ENCODE data around the gene CYP27A1. TPM values are rescaled to one million over a fixed set of nuclear protein-coding genes. Genes with fewer than 3 reads are reported as not detected.

CYP27A1 gene
- total RNA-seq (2014; rRNA removed; shearing (Covaris generic)) = 3.2 and 3.6 TPM in 2 replicates

DNA sequence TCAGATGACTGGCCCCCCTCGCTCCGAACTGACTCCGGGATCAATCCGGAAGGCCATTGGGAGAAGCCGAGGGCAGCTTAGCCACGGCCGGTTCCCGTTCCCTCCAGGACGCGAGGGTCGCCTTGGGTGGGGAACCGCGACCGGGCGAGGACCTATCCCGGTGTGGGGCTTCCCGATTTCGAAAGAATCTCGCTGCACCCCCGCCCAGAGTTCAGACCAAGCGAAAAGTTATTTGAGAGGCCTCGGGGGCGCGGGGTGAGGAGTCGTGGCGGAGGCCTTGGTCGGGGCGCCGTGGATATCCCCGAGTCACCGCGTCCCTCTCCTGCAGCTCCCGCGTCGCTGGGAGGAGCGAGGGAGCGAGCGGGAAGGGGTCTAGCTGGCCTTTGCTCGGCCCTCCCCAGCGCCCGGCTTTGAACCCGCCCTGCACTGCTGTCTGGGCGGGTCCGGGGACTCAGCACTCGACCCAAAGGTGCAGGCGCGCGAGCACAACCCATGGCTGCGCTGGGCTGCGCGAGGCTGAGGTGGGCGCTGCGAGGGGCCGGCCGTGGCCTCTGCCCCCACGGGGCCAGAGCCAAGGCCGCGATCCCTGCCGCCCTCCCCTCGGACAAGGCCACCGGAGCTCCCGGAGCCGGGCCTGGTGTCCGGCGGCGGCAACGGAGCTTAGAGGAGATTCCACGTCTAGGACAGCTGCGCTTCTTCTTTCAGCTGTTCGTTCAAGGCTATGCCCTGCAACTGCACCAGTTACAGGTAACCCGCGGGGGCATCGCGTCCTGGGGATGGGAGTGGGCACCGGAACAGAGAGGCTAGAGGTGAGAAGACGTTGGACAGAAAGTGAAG, at the start of gene CYP27A1:
TSS of gene CYP27A1 (plus strand) at position 457 of the 837 bp plus-strand sequence. CDS start at position 493, 36 bp downstream.
- peak within 1 kb of the TSS; percentile 59 for H3K4me3 ChIP-seq
- peak; percentile 20 for DNase-seq
- H3K27ac ChIP-seq = peak within 1 kb of the TSS; percentile 55
- H3K9me3 ChIP-seq (replicated peaks) = no peaks in the 10 kb centered on the region
- no peaks in the 10 kb centered on the region for H3K4me1 ChIP-seq
- no peaks in the 10 kb centered on the region for H3K36me3 ChIP-seq
- no peaks in the 10 kb centered on the region for H3K27me3 ChIP-seq

DNA sequence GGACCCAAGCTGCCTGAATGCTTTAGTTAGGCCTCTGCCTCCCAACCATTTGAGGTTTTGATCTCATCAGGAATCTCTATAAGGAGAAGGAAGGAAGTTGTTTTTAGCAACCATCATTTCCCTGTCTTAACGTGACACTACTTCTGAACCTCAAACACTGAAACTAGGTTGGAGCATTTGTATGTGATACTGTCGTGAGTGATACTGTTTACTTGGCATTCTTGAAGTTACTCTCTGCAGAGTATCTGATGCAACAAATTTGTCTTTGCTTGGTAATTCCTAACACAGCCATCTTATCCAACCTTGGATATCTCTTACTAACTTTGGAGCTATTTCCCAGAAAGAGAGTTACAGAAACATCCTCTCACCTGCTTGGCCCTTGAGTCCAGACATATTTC, 49.2 kb upstream of the CYP27A1 start:
- no peak for DNase-seq
- H3K36me3 ChIP-seq = peaks cover 26% of the 10 kb centered on the region; the same call in 1 of the 2 replicates

DNA sequence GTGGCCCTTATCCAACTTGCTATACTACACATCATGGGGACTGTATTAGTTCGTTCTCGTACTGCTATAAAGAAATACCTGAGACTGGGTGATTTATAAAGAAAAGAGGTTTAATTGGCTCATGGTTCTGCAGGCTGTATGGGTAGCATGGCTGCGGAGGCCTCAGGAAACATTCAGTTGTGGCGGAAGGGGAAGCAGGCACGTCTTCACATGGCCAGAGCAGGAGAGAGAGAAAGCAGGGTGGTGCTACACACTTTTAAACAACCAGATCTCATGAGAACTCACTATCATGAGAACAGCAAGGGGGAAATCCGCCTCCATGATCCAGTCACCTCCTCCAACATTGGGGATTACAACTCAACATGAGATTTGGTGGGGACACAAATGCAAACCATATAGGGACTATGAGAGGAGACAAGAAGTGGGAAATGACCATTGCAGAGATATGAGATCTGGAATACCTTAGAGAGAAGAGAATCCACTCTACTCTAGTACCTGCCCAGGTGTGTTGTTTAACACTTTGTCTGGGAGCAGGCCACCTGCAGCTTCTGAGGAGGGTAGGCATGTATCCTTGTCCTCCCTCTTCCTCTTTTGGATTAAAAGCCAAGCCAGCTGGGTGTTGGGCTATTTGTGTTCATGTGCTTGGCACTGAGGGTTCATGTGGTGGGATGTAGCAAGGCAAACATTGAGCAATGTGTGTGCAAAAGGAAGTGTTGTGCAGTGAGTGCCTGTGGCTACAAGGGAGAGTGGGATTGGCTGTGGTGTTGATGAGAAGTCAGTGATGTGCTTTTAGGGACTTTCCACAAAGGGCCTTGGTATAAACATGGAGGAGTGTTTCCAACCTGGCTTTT, 48.6 kb upstream of the CYP27A1 start:
- H3K36me3 ChIP-seq = peaks cover 28% of the 10 kb centered on the region
- DNase-seq = no peak
- H3K4me1 ChIP-seq = peaks cover 4% of the 10 kb centered on the region; the same call in 1 of the 2 replicates
- H3K27me3 ChIP-seq = no peaks in the 10 kb centered on the region
- no peaks in the 10 kb centered on the region for H3K9me3 ChIP-seq (replicated peaks)
- H3K27ac ChIP-seq = no peak overlapping the region
- H3K4me3 ChIP-seq = no peak overlapping the region

More for the DNA sequence above, 49.2 kb upstream of the CYP27A1 start:
- Histone ChIP-seq H3K27ac (no peak overlapping the region), H3K4me3 (no peak overlapping the region), H3K4me1 (peaks cover 4% of the 10 kb centered on the region; the same call in 1 of the 2 replicates), H3K27me3 (no peaks in the 10 kb centered on the region), H3K9me3 (replicated peaks) (no peaks in the 10 kb centered on the region)

DNA sequence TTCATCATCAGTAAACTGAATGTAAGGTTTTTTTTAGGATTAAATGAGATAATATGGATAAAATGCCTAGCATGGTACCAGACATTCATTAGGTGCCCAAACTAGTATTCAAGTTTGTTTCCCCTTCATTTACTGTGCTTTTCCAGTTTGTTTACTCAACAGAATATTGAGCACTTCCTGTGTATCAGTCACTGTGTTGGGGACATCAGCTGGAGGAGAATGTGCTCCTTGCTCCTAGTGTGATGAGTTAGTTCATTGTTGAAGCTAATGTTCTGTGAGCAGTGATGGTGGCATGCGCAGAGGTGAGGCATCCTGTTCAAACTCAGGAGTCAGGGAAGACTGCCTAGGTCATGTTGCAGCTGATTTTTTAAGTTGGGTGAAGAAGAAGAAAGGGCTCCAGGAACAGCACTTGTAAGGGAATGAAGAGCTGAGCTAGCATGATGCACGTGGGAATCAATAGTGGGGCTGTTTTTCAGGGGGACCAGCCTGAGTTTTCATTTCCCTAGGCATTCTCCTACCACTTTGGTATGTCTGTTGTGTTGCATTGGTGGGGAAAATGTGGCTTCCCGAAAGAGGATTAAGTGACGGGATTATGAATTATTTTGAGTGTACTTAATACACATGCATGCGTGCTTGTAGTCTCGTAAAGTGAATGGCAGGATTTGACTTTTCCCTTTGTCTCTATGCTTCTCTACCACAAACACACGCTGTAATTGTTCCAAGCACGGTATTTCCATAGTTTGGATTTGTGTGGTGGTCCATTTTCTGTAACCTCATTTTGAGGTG, 47.6 kb upstream of the CYP27A1 start:
- H3K27me3 ChIP-seq = no peaks in the 10 kb centered on the region
- DNase-seq = no peak
- H3K36me3 ChIP-seq = peaks cover 30% of the 10 kb centered on the region
- no peaks in the 10 kb centered on the region for H3K9me3 ChIP-seq (replicated peaks)
- H3K27ac ChIP-seq = no peak overlapping the region
- H3K4me1 ChIP-seq = peaks cover 4% of the 10 kb centered on the region; the same call in 1 of the 2 replicates
- no peak overlapping the region for H3K4me3 ChIP-seq

DNA sequence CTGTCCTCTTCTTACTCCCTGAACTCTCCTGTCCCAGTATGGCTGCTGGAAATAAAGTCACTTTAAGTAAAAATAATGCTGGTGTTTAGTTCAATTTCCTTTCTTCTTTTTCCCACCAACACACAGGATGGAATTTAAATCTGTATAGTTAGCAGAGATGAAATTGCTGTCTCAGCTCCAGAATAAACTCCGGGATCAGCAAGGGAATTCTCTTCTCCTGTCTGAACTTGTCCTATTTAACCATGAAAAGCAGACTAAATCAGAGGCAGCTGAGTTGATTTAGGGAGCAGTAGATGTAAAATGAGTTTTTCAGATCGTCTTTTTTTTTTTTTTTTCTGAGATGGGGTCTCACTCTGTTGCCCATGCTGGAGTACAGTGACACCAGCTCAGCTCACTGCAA, 45.4 kb upstream of the CYP27A1 start:
- H3K27ac ChIP-seq = no peak overlapping the region
- H3K27me3 ChIP-seq = no peaks in the 10 kb centered on the region
- H3K9me3 ChIP-seq (replicated peaks) = no peaks in the 10 kb centered on the region
- H3K36me3 ChIP-seq = peaks cover 51% of the 10 kb centered on the region
- H3K4me1 ChIP-seq = peaks cover 4% of the 10 kb centered on the region; the same call in 1 of the 2 replicates
- no peak for DNase-seq
- H3K4me3 ChIP-seq = no peak overlapping the region

DNA sequence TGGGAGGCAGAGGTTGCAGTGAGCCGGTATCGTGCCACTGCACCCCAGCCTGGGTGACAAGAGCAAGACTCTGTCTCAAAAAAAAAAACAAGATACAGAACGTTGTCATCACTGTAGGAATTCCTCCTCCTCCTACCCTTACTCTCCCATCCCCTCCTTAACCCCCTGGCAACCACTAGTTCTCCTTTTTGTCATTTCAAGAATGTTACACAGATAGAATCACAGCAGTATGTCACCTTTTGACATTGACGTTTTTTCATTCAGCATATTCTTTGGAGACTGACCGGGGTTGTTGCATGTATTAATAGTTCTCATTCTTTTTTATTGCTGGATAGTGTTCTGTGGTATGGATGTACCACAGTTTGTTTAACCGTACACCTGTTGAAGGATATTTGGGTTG, 38.9 kb upstream of the CYP27A1 start:
- H3K27me3 ChIP-seq = no peaks in the 10 kb centered on the region

DNA sequence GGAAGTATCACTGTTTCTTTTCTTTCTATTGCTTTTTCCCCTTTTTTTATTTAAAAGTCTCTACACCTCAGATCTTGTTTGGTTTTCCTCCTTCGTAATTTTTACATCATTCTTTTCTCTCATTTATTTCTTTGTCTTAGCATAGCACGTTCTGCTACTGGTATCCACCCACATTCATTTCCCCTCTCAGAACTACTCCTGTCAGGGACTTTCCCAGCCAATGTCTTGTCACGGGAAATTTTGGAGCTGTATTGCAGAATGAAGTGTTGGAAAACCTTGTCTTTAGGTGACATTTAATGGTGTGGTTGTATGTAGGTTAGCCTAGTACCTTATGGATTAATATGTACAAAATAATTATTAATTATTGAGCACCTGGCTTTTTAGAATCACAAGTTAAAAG, 37.3 kb upstream of the CYP27A1 start:
- H3K36me3 ChIP-seq = peaks cover 74% of the 10 kb centered on the region
- H3K9me3 ChIP-seq (replicated peaks) = no peaks in the 10 kb centered on the region
- H3K4me1 ChIP-seq = peaks cover 19% of the 10 kb centered on the region
- H3K27me3 ChIP-seq = no peaks in the 10 kb centered on the region
- no peak for DNase-seq
- H3K27ac ChIP-seq = peak overlapping the region; percentile 67; the same call in 1 of the 2 replicates
- no peak overlapping the region for H3K4me3 ChIP-seq

More for the DNA sequence above, 38.9 kb upstream of the CYP27A1 start:
- Histone ChIP-seq H3K4me1 (peaks cover 19% of the 10 kb centered on the region), H3K9me3 (replicated peaks) (no peaks in the 10 kb centered on the region), H3K36me3 (peaks cover 78% of the 10 kb centered on the region), H3K27ac (no peak overlapping the region), H3K4me3 (no peak overlapping the region)
- DNase-seq = no peak

DNA sequence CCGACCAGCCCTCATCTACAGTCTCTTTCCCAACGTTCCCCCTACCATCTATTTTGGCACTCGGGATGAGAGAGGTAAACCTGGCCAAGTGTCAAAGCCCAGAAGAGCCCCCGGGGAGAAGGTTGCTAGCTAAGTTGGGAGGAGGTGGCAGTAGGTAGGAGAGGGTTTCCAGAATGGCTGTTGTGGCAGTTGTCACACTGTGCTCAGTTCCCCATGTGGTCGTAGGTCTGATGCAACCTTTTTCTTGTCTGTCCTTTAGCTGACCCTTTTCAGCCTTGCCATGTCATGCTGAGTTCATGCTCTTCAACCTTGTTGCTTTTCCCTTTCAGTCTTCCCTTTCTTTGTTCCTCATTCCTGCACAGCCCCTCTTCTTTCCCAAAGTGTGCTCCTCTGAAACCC, 36.8 kb upstream of the CYP27A1 start:
- Histone ChIP-seq H3K4me3 (no peak overlapping the region), H3K36me3 (peaks cover 74% of the 10 kb centered on the region), H3K27me3 (no peaks in the 10 kb centered on the region), H3K27ac (peak overlapping the region; percentile 67), H3K4me1 (peaks cover 19% of the 10 kb centered on the region), H3K9me3 (replicated peaks) (no peaks in the 10 kb centered on the region)
- DNase-seq = peak in 1 of 2 experiments; percentile 31

DNA sequence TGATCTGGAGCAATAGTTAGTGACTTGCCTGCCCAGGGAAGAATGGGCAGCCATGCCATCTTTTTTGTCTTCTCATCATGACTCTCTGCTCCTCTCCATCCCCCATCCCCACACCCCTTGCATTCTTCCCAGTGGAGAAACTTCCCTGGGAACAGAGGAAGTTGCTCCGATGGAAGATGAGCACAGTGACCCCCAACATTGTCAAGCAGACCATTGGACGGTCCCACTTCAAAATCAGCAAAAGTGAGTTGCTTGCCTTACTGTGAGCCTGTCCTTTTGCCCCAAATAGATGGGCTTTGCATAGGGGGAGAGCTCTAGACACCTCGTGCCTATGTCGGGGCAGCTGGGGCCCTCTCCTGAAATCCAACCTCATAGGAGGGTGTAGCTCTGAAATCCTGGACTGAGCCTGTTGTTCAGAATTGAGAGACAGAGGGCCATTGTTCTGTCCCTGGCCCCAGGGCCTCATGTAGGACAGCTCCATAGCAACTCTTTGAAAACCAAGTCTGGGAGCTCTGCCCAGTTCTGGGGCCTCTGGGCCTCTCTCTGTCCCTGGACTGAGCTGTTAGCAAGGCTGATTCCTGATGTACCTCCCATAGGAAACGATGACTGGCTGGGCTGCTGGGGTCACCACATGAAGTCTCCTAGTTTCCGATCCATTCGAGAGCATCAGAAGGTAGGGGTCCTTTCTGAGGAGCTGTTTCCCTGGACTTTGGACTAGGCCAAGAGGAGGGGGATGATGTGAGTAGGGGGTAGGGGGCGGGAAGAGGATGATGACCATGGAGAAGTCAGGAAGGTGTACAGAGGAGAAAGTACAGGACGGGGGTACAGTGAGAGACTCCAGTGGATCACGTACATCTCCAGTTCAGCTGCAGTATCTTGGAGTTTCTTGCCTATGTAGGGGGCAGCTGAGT, 36.1 kb upstream of the CYP27A1 start:
- Histone ChIP-seq H3K4me3 (no peak overlapping the region), H3K4me1 (peaks cover 19% of the 10 kb centered on the region), H3K27ac (peak overlapping the region; percentile 67), H3K36me3 (peaks cover 74% of the 10 kb centered on the region), H3K27me3 (no peaks in the 10 kb centered on the region), H3K9me3 (replicated peaks) (no peaks in the 10 kb centered on the region)
- DNase-seq = peak; percentile 87 to 96

DNA sequence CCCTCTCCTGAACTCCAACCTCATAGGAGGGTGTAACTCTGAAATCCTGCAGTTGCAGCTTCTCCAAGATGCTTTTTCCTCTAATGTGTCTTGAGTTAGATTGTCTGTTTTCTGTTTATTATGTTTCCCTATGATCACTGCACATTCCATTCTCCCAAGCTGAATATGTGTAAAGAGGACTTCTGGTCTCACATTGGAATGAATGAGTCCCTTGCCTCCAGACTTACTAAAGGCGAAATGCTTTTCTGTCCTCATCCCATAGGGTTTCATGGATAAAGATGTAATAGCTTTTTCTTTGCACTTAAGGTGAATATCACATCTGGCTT, 35.5 kb upstream of the CYP27A1 start:
- H3K9me3 ChIP-seq (replicated peaks) = no peaks in the 10 kb centered on the region
- H3K36me3 ChIP-seq = peaks cover 71% of the 10 kb centered on the region

DNA sequence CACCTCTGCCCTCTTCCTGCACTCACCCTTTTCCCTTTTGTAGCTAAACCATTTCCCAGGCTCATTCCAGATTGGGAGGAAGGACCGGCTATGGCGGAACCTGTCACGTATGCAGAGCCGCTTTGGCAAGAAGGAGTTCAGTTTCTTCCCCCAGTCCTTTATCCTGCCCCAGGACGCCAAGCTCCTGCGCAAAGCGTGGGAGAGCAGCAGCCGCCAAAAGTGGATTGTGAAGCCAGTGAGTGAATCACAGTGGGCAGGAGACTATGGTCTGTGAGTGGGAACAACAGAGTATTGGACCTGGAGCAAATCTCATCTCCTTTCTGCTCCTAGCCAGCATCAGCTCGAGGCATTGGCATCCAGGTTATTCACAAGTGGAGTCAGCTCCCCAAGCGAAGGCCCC, 35.0 kb upstream of the CYP27A1 start:
- Histone ChIP-seq H3K4me3 (no peak overlapping the region), H3K27ac (no peak overlapping the region), H3K4me1 (peaks cover 19% of the 10 kb centered on the region), H3K36me3 (peaks cover 71% of the 10 kb centered on the region), H3K9me3 (replicated peaks) (no peaks in the 10 kb centered on the region), H3K27me3 (no peaks in the 10 kb centered on the region)
- no peak for DNase-seq

More for the DNA sequence above, 35.5 kb upstream of the CYP27A1 start:
- H3K4me3 ChIP-seq = no peak overlapping the region
- DNase-seq = no peak
- peak overlapping the region; percentile 67 for H3K27ac ChIP-seq
- H3K4me1 ChIP-seq = peaks cover 19% of the 10 kb centered on the region
- H3K27me3 ChIP-seq = no peaks in the 10 kb centered on the region

DNA sequence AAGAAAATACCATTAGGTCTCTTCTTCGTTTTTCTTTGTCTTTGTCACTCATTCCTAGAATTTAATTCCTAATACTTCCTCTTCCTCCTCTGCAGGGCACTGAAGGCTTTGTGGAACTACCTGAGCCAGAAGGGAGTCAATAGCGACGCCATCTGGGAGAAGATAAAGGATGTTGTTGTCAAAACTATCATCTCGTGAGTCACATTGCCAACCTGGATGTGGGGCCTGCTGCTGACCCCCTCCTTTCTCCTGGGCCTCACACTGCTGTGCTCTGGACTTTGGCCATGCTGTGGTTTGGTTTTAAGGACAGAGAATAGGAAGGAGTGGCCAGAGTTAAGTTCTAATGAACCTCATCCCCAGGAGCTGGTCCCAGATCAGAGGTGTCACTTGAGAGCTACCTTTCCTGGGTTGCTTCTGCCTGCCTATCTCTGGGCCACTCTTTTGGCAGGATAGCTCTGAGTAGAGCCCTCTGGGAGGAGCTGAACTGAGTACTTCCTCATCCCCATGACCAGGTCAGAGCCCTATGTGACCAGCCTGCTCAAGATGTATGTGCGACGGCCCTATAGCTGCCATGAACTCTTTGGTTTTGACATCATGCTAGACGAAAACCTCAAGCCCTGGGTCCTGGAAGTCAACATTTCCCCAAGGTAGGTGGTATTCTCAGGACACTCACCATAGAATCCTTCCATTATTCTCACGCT, 33.1 kb upstream of the CYP27A1 start:
- peaks cover 19% of the 10 kb centered on the region for H3K4me1 ChIP-seq
- no peak overlapping the region for H3K27ac ChIP-seq
- DNase-seq = no peak
- H3K9me3 ChIP-seq (replicated peaks) = no peaks in the 10 kb centered on the region
- peaks cover 76% of the 10 kb centered on the region for H3K36me3 ChIP-seq
- H3K27me3 ChIP-seq = no peaks in the 10 kb centered on the region
- no peak overlapping the region for H3K4me3 ChIP-seq

DNA sequence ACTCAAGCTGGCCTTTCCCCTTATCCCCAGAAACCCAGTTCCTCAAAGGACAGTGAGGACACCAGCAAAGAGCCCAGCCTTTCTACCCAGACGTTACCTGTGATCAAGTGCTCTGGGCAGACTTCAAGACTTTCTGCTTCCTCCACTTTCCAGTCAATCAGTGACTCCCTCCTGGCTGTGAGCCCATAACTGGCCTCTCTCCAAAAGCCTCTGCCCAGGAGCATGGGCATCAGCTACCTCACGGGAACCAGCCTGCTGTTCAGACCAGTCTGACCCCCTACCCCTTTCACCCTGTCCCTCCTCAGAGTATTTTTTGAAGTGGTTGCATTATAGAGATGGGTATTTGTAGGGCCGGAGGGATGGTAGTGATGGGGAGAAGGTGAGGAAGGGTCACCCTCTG, 27.7 kb upstream of the CYP27A1 start:
- no peaks in the 10 kb centered on the region for H3K4me1 ChIP-seq
- no peak overlapping the region for H3K27ac ChIP-seq
- H3K36me3 ChIP-seq = peaks cover 68% of the 10 kb centered on the region
- no peak overlapping the region for H3K4me3 ChIP-seq
- no peaks in the 10 kb centered on the region for H3K27me3 ChIP-seq
- no peaks in the 10 kb centered on the region for H3K9me3 ChIP-seq (replicated peaks)
- no peak for DNase-seq

Measured in SJCRH30 (cell line).